ENCODE results near the gene OR11H1.
"Not testable (repeated sequence)": the region's sequence is repeated elsewhere in the genome, so short reads cannot be mapped to it uniquely, and the experiment has no call there.

Gene OR11H1, protein sequence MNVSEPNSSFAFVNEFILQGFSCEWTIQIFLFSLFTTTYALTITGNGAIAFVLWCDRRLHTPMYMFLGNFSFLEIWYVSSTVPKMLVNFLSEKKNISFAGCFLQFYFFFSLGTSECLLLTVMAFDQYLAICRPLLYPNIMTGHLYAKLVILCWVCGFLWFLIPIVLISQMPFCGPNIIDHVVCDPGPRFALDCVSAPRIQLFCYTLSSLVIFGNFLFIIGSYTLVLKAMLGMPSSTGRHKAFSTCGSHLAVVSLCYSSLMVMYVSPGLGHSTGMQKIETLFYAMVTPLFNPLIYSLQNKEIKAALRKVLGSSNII

DNA sequence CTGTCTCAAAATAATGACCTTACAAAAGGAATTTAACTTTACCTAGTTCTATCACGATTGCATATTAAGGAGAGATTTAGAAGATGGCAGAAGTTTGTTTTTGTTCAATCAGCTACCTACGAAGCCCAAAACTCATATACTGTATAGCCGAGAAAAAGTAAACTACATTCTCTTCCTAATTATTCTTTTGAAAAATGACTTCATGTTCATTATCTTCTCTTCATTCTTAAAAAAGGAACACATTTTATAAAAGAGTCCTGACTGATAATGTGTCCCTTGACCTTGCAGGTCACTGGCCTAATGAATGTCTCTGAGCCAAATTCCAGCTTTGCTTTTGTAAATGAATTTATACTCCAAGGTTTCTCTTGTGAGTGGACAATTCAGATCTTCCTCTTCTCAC, at the start of gene OR11H1:
Gene OR11H1, plus strand, starts transcription at position 301 of the 400 bp plus-strand sequence. Its CDS starts 0 bp downstream, at position 301.
- not testable (repeated sequence) for DNase-seq (ENCODE audit: low read depth)

DNA sequence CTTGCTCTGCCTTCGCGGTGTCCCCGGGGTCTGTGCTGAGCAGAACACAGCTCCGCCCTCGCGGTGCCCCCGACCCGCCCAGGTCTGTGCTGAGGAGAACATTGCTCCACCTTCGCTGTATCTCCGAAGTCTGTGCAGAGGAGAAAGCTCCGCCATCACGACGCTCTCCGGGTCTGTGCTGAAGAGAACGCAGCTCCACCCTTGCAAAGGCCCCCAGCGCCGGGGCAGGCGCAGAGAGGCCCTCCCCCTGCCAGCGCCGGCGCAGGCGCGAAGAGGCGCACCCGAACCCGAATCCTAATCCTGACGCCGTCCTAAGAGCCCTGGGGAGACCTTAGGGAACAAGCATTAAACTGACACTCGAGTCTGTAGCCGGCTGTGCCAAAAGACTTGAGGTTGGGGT, 18.0 kb upstream of the OR11H1 start:
- not testable (repeated sequence) for H3K4me3 ChIP-seq (ENCODE audit: control insufficient read depth, low read depth, low read length); DNase-seq (ENCODE audit: low read depth)

More for the DNA sequence above, at the start of gene OR11H1:
- not testable (repeated sequence) for H3K4me3 ChIP-seq (ENCODE audit: control insufficient read depth, low read depth, low read length)

- DNase-seq (ENCODE audit: low read depth); H3K4me3 ChIP-seq (ENCODE audit: control insufficient read depth, low read depth, low read length): not testable (repeated sequence)
These were observed 12.1 kb upstream of the OR11H1 start for GRCh38 chr22:15515896-15516295.

GRCh38 chr22:15553767-15554166, 25.8 kb downstream of the OR11H1 start:
- DNase-seq (ENCODE audit: low read depth); H3K4me3 ChIP-seq (ENCODE audit: control insufficient read depth, low read depth, low read length): not testable (repeated sequence)

GRCh38 chr22:15563461-15563860, 35.5 kb downstream of the OR11H1 start:
- DNase-seq (ENCODE audit: low read depth); H3K4me3 ChIP-seq (ENCODE audit: control insufficient read depth, low read depth, low read length): not testable (repeated sequence)

- DNase-seq (ENCODE audit: low read depth); H3K4me3 ChIP-seq (ENCODE audit: control insufficient read depth, low read depth, low read length): not testable (repeated sequence)
These were observed 37.1 kb downstream of the OR11H1 start for GRCh38 chr22:15565063-15565462.

Data from AG09309 (cell line).